ENCODE results near the gene PCDH9.

Gene PCDH9

GRCh38 chr13:66532146-66532545 is 698.0 kb downstream of the PCDH9 start:
- DNase-seq (ENCODE audit: low read depth, low spot score): peak; percentile 55

GRCh38 chr13:66530686-66531085 is 699.5 kb downstream of the PCDH9 start:
- DNase-seq (ENCODE audit: low read depth, low spot score): no peak

GRCh38 chr13:66530158-66530557 is 700.0 kb downstream of the PCDH9 start:
- DNase-seq (ENCODE audit: low read depth, low spot score): no peak

- no peak for DNase-seq (ENCODE audit: low read depth, low spot score)
Observed at GRCh38 chr13:66528944-66529576, 701.1 kb downstream of the PCDH9 start.

- no peak for DNase-seq (ENCODE audit: low read depth, low spot score)
Observed at GRCh38 chr13:66528180-66528579, 702.0 kb downstream of the PCDH9 start.

- no peak for DNase-seq (ENCODE audit: low read depth, low spot score)
Observed at GRCh38 chr13:66520511-66521355, 709.4 kb downstream of the PCDH9 start.

- no peak for DNase-seq (ENCODE audit: low read depth, low spot score)
Observed at GRCh38 chr13:66519259-66519658, 710.9 kb downstream of the PCDH9 start.

- no peak for DNase-seq (ENCODE audit: low read depth, low spot score)
Observed at GRCh38 chr13:66518068-66518467, 712.1 kb downstream of the PCDH9 start.

GRCh38 chr13:66513728-66514127 is 716.4 kb downstream of the PCDH9 start:
- peak; percentile 52 for DNase-seq (ENCODE audit: low read depth, low spot score)

GRCh38 chr13:66509175-66509574 is 721.0 kb downstream of the PCDH9 start:
- no peak for DNase-seq (ENCODE audit: low read depth, low spot score)

- DNase-seq (ENCODE audit: low read depth, low spot score): no peak
Observed at GRCh38 chr13:66508153-66508909, 721.8 kb downstream of the PCDH9 start.

GRCh38 chr13:66506979-66507378 is 723.2 kb downstream of the PCDH9 start:
- no peak for DNase-seq (ENCODE audit: low read depth, low spot score)

GRCh38 chr13:66506051-66506777 is 723.9 kb downstream of the PCDH9 start:
- no peak for DNase-seq (ENCODE audit: low read depth, low spot score)

GRCh38 chr13:66503890-66504289 is 726.2 kb downstream of the PCDH9 start:
- DNase-seq (ENCODE audit: low read depth, low spot score): no peak

GRCh38 chr13:66501181-66501580 is 729.0 kb downstream of the PCDH9 start:
- DNase-seq (ENCODE audit: low read depth, low spot score): no peak

GRCh38 chr13:66492479-66492878 is 737.7 kb downstream of the PCDH9 start:
- DNase-seq (ENCODE audit: low read depth, low spot score): no peak

GRCh38 chr13:66491251-66491650 is 738.9 kb downstream of the PCDH9 start:
- no peak for DNase-seq (ENCODE audit: low read depth, low spot score)

GRCh38 chr13:66489586-66489985 is 740.5 kb downstream of the PCDH9 start:
- no peak for DNase-seq (ENCODE audit: low read depth, low spot score)

GRCh38 chr13:66489172-66489571 is 741.0 kb downstream of the PCDH9 start:
- DNase-seq (ENCODE audit: low read depth, low spot score): no peak

- no peak for DNase-seq (ENCODE audit: low read depth, low spot score)
Observed at GRCh38 chr13:66483712-66484111, 746.4 kb downstream of the PCDH9 start.

GRCh38 chr13:66482836-66483235 is 747.3 kb downstream of the PCDH9 start:
- DNase-seq (ENCODE audit: low read depth, low spot score): no peak

- DNase-seq (ENCODE audit: low read depth, low spot score): no peak
Observed at GRCh38 chr13:66477816-66478215, 752.3 kb downstream of the PCDH9 start.

Measured in astrocyte of the hippocampus (primary cell).